Measurements from ENCODE around the gene AMOTL2. TPM values are rescaled to one million over a fixed set of nuclear protein-coding genes. Genes with fewer than 3 reads are reported as not detected.

Gene AMOTL2
- polyA plus RNA-seq, 3 donors: 13.8 to 174 (median 45.0) TPM

DNA sequence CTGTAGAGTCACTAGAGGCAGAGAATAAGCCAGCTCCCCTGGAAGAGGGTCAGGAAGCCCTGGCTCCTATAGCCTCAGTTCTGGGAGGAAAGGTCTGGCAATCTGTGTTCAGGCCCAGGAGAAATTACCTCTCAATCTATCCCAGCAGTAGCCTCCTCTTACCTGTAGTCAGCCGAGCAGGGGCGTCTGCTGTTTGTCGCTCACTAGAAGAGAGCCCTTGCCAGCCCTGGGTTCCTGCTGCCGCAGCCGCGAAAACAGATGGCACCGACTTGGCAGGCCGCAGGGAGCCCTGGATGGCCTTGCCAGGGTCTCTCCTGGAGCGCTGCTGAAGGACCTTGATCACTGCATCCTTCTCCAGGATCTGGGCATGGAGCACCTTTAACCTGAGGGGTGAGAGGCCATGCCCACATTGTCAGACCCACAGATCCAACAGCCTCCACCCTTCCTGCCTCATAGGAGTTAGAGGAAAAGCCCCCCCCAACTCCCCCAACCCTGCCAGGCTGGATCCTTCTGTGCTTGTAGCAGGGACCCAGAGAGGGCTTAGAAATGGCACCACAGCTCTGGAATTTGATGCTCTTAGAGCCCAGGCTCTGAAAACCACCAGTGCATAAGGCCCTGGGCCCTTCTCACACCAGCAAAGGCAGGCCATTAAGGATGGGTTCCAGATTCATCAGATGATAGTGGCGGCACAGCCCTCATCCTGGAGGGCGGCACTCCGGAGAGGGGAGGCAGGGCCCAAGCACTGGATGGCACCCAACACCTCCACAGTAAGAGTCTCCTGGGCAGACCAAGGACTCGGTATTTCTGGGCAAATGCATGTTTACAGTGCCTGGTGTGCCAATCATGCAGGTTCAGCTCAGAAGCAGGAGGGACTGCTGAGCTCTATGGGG, 14.9 kb downstream of the AMOTL2 start:
- WGBS, 3 donors: 75 to 86% (median 78%) methylated on average over 13 of the region's 13 CpGs
- no peak overlapping the region for H3K27ac ChIP-seq (ENCODE audit: low read depth, low read length)

- 57 to 62% (median 62%) methylated on average over 10 of the region's 10 CpGs for WGBS, 3 donors
- no peak overlapping the region for H3K27ac ChIP-seq (ENCODE audit: low read depth, low read length)
Measured at GRCh38 chr3:134357914-134358811, 16.1 kb downstream of the AMOTL2 start.

DNA sequence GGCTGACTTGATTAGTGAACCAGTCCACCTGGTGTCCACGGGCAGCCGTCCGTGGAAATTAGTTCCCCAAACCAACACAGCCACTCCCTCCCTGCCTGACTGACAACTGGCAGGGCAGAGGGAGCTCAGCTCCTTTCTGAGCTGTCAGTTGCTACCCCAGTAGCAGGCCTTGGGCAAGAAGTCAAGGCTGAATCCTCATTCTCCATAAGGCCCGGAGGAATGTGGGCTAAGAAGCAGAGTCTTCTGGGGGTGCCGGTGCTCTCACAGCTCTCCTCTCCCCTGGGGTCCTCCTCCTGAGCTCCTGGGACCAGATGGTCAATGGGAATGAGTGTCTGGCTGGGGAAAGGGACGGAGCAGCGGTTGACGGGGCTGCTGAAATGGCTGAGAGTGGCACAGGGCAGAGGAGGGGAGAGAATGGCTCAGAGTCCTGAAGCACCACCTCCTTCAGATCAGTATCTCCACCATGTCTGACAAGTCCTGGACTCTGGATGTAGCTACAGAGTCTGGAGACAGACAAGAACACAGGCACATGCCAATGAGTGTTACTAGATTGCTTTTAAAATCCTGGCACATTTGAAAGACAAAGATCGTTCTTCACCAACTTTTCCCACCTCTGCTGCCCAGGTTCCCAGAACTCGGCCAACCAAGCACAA, 16.9 kb downstream of the AMOTL2 start:
- WGBS, 3 donors: 52 to 70% (median 62%) methylated on average over 9 to 10 of the region's 10 CpGs
- peak overlapping the region; percentile 60 for H3K27ac ChIP-seq (ENCODE audit: low read depth, low read length)

DNA sequence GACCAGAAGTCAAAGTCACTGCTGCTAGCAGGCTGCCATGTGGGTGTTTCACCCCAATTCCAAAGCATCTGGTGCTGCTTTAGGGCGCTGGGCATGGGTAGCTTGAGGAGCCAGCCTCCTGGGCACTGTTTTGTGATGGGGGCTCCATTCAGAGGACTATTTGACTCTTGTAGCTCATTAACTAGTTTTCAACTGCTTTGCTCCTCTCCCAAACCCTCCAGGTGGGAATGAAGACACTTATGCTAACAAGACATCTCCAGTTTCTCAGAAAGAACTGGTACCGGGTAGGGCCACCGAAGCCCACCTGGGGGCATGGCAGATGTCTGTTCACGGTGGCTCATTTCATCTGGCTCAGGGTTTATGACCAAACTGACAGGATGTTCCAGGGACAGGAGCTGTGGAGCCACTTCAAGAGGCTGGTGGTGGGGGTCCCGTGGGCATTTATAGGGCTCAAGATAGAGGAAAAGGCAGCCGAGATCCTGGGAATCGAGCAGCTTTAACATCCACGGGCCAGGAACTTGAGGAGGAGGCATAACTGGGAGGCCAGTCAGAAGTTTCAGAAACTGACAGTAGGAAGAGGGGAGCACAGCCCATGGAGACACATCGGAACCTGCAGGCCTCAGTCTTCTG, 17.7 kb downstream of the AMOTL2 start:
- H3K27ac ChIP-seq (ENCODE audit: low read depth, low read length): no peak overlapping the region
- 83 to 95% (median 85%) methylated on average over 9 of the region's 9 CpGs for WGBS, 3 donors

DNA sequence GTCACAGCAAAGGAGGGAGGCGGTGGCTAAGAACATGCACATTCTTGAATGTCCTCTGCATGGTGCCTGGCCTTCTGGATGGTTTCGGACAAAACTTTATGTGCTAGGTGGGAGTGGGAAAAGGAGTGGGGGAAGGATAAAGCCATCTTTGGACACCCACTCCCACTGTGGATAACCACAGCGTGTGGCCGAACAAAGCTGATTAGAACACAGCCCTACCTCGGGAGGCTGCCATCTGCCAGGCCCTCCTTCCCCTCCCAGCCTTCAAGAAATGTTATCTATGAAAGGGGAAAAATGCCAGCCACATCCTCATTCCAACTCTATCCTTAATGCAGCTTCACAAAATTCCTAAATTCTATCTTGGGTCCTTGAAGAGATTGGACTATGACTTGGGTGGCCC, 18.8 kb downstream of the AMOTL2 start:
- WGBS, 3 donors: 64 to 86% (median 86%) methylated on average over 5 of the region's 5 CpGs

GRCh38 chr3:134354612-134355251, 19.5 kb downstream of the AMOTL2 start:
- H3K27ac ChIP-seq (ENCODE audit: low read depth, low read length): no peak overlapping the region
- WGBS, 3 donors: 87 to 88% (median 87%) methylated on average over 7 of the region's 7 CpGs

More for the DNA sequence above, 18.8 kb downstream of the AMOTL2 start:
- H3K27ac ChIP-seq (ENCODE audit: low read depth, low read length): no peak overlapping the region

DNA sequence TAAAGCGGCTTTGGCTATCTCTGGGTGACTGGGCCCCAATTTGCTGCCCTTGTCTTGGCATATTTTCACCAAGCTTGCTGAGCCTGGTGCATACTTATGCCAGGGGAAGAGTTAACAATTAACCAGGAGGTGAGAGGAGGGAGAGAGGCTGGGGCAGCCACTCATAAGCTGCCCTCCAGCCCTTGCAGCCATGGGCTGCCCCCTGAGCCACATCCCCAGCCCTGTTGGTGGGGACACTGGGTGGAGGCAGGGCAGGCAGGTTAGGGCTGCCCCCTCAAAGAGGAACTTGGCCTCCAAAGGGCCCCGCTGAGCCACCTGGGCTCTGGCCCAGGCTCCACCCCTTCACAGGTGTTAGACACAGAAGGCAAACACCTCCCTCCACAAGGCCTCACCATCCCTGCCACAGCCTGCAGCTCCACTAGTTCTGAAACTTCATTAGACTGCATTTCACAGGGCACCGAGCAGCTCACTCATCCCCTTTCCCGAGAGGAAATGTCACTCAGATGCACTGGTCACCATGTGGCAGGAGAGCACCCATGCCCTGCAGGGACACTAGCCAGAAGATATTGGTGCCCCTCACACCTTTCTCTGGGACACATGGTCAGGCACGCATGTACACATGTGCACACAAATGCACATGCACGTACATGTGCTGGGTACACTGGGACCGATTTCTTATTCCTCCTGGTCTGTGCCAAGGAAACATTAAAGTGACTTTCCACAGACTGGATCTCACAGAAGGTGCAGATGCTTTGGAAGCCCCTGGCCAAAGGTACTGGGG, 20.2 kb downstream of the AMOTL2 start:
- WGBS, 3 donors: 40 to 90% (median 83%) methylated on average over 7 of the region's 7 CpGs

GRCh38 chr3:134353171-134353825, 20.9 kb downstream of the AMOTL2 start:
- H3K27ac ChIP-seq (ENCODE audit: low read depth, low read length): no peak overlapping the region
- 48 to 84% (median 82%) methylated on average over 8 of the region's 8 CpGs for WGBS, 3 donors

More for the DNA sequence above, 20.2 kb downstream of the AMOTL2 start:
- no peak overlapping the region for H3K27ac ChIP-seq (ENCODE audit: low read depth, low read length)

- H3K27ac ChIP-seq (ENCODE audit: low read depth, low read length): no peak overlapping the region
- 59 to 83% (median 71%) methylated on average over 4 of the region's 4 CpGs for WGBS, 3 donors
Measured at GRCh38 chr3:134352031-134352671, 22.1 kb downstream of the AMOTL2 start.

GRCh38 chr3:134351427-134351826, 22.8 kb downstream of the AMOTL2 start:
- H3K27ac ChIP-seq (ENCODE audit: low read depth, low read length): no peak overlapping the region
- 42 to 83% (median 57%) methylated on average over 5 of the region's 5 CpGs for WGBS, 3 donors

- WGBS, 3 donors: 38 to 90% (median 85%) methylated on average over 4 of the region's 4 CpGs
- no peak overlapping the region for H3K27ac ChIP-seq (ENCODE audit: low read depth, low read length)
Measured at GRCh38 chr3:134350861-134351311, 23.4 kb downstream of the AMOTL2 start.

- WGBS, 3 donors: 91 to 93% (median 92%) methylated on average over 3 of the region's 3 CpGs
- no peak overlapping the region for H3K27ac ChIP-seq (ENCODE audit: low read depth, low read length)
Measured at GRCh38 chr3:134350266-134350665, 24.0 kb downstream of the AMOTL2 start.

DNA sequence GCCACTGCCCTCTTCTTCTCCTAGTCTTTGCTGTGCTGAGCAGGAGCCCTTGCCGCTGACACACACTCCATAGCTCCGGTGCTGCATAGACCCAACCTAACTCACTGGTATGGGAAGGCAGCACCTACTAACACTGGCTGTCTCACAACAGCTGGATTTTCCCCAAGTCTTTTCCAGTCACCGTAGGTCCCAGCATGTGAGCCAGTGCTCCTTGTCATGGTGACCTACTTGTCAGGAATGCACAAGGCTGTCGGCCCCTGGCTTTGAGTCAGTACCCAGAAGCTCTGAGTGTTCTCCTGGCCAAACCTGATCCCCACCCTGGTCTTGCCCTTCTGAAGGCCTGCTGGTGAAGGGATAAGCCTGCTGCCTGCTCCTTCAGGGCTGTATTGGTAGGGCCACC, 25.7 kb downstream of the AMOTL2 start:
- WGBS, 3 donors: 53 to 84% (median 84%) methylated on average over 4 of the region's 4 CpGs

DNA sequence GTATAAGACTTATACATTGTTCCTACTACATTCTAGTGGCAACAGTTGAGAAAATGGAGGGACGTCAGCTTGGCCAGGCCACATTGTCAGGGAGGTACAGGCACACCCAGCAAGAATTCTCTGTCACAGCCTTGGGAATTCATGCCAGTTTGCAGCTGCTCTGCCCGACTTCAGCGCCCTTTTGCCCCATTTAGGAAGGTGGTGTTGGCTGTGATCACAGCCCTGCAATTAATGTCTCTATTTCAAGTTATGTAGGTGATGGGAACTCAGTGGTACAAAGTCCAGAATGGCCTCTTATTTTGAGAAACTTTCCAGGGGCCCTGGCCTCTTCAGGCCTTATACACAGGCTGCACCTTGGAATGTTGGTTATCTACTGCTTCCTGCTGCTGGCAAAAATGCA, 26.7 kb downstream of the AMOTL2 start:
- 31 to 88% (median 81%) methylated on average over 3 of the region's 3 CpGs for WGBS, 3 donors
- H3K27ac ChIP-seq (ENCODE audit: low read depth, low read length): no peak overlapping the region

More for the DNA sequence above, 25.7 kb downstream of the AMOTL2 start:
- H3K27ac ChIP-seq (ENCODE audit: low read depth, low read length): no peak overlapping the region

- WGBS, 3 donors: 2 to 50% (median 39%) methylated on average over 1 of the region's 1 CpG
- H3K27ac ChIP-seq (ENCODE audit: low read depth, low read length): no peak overlapping the region
Measured at GRCh38 chr3:134346744-134347143, 27.5 kb downstream of the AMOTL2 start.

DNA sequence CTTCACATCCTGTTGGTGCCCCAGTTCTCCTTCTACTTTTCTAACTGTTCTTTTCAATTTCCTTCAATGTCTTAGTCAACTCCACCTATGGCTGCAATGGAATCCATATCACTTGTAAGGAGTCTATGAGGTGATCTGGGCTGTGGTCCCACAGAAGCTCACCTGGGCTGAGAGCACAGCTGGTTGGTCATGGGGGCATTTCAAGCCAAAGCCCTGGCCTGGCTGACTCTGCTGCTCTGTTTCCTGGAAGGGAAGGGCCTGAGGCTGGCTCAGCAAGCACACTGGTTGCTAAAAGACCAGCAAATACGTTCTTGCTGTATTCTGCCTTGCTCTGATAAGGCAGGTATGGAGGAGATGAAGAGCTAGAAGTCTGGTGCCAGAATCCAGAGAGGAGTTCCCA, 29.0 kb downstream of the AMOTL2 start:
- WGBS, 3 donors: 64 to 68% (median 67%) methylated on average over 1 of the region's 1 CpG
- no peak overlapping the region for H3K27ac ChIP-seq (ENCODE audit: low read depth, low read length)
